SU-DHL-6 (cell line): ENCODE measurements around the gene FREY1.
A peak's percentile ranks its signal among the peaks of the same experiment; 100 is the strongest.

Experiments used
- H2AFZ ChIP-seq: fragments of 200-600 bp; sonication (generic); 2 replicates; pipeline ENCODE4 v1.6.1; 2014; ENCODE audit warnings: low read depth, mild to moderate bottlenecking, moderate library complexity, mixed read lengths, antibody characterized with exemption, low read length; ENCODE audit not compliant: severe bottlenecking
- H3F3A ChIP-seq: fragments of 200-600 bp; shearing (Covaris generic); 2 replicates; pipeline ENCODE4 v1.6.0; 2016; ENCODE audit warnings: antibody characterized with exemption, mild to moderate bottlenecking; ENCODE audit not compliant: insufficient read depth
- H3K27ac ChIP-seq: fragments of 200-600 bp; sonication (generic); 2 replicates; pipeline ENCODE4 v1.5.1; 2016; ENCODE audit warnings: low read depth, mild to moderate bottlenecking, low read length, moderate library complexity, mixed read lengths
- H3K27me3 ChIP-seq: fragments of 200-600 bp; sonication (generic), shearing (Covaris generic); 2 replicates; pipeline ENCODE4 v1.6.0; 2014; ENCODE audit warnings: mild to moderate bottlenecking, low read length
- H3K36me3 ChIP-seq: fragments of 200-600 bp; sonication (generic); 2 replicates; pipeline ENCODE4 v1.6.1; 2014; ENCODE audit warnings: mild to moderate bottlenecking, low read length, mixed read lengths
- H3K4me2 ChIP-seq: fragments of 300-600, 200-600 bp; shearing (Covaris generic), sonication (generic); 2 replicates; pipeline ENCODE4 v1.6.0; 2014; ENCODE audit warnings: low read length, low read depth, mild to moderate bottlenecking; ENCODE audit not compliant: poor library complexity, severe bottlenecking
- H3K4me3 ChIP-seq: fragments of 200-600 bp; sonication (generic); 2 replicates; pipeline ENCODE4 v1.5.1; 2014; ENCODE audit warnings: antibody characterized with exemption, low read length, mild to moderate bottlenecking, mixed read lengths; ENCODE audit not compliant: insufficient read depth, poor library complexity, severe bottlenecking
- H3K79me2 ChIP-seq: fragments of 200-600 bp; sonication (generic); 2 replicates; pipeline ENCODE4 v1.6.1; 2014; ENCODE audit warnings: mild to moderate bottlenecking, low read length, moderate library complexity; ENCODE audit not compliant: insufficient read depth
- H3K9ac ChIP-seq: fragments of 200-600 bp; sonication (generic); 2 replicates; pipeline ENCODE4 v1.7.0; 2014; ENCODE audit warnings: mild to moderate bottlenecking, low read length
- H3K9me2 ChIP-seq: fragments of 200-600 bp; sonication (generic); replicated peaks from 2 replicates; pipeline ENCODE4 v1.6.1; 2014; ENCODE audit warnings: low read length; ENCODE audit not compliant: insufficient read depth
- H3K9me3 ChIP-seq: fragments of 200-600 bp; sonication (generic); 2 replicates; pipeline ENCODE4 v1.6.1; 2014; ENCODE audit warnings: low read length, mixed read lengths; ENCODE audit not compliant: insufficient read depth
- H4K20me1 ChIP-seq: fragments of 200-600 bp; sonication (generic); 2 replicates; pipeline ENCODE4 v1.6.1; 2014; ENCODE audit warnings: low read depth, mild to moderate bottlenecking, antibody characterized with exemption, low read length, moderate library complexity, mixed read lengths
- EZH2phosphoT487 ChIP-seq: fragments of 200-600 bp; sonication (generic), shearing (Covaris generic); conservative IDR thresholded peaks from 2 replicates; pipeline ENCODE4 v1.6.1; 2018; ENCODE audit warnings: mild to moderate bottlenecking, antibody characterized with exemption, low read length, moderate library complexity, mixed read lengths
- TF ChIP-seq, protein P1 (sequence below): fragments of 200-600 bp; sonication (generic); IDR thresholded peaks from one replicate; pipeline ENCODE4 v1.5.1; 2017; ENCODE audit warnings: antibody characterized with exemption, mild to moderate bottlenecking, low read length, moderate library complexity; ENCODE audit not compliant: insufficient read depth, poor library complexity, severe bottlenecking

FREY1 gene

DNA sequence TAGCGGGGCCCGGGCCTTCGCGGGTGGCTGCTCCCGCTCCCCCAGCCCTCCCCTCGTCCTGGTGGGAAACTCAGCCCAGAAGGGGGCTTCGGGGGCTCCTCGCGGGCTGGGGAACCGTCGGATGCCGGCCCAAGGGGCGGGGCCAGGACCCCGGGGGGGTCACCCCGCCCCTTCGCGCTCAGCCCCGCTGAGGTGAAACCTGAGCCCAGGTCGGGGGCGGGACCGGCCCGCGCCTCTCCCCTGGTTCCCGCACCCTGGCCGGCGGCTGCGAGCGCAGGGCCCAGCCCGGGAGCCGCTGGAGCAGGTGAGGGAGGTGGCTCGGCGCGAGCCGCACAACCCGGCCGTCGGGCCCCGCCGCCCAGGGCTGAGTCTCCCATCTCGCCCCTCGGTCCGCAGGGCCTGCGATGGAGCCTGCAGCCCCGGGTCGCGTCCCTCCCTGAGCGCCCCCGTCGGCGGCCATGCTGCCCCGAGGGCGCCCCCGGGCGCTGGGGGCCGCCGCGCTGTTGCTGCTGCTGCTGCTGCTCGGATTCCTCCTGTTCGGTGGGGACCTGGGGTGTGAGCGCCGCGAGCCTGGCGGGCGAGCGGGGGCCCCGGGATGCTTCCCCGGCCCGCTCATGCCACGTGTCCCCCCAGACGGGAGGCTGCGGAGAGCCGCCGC lies 15.5 kb upstream of the FREY1 start, which contains the start of gene LARGE2:
Gene LARGE2, plus strand, starts transcription at position 232 of the 658 bp plus-strand sequence. Its CDS starts 227 bp downstream, at position 459.
- H3K4me3 ChIP-seq: no peak within 1 kb of the TSS
- H3K27ac ChIP-seq: no peak within 1 kb of the TSS
- H2AFZ ChIP-seq: no peak within 1 kb of the TSS
- H3K27me3 ChIP-seq: no peaks in the 10 kb centered on the region
- no peaks in the 10 kb centered on the region for H4K20me1 ChIP-seq
- peaks cover 10% of the 10 kb centered on the region for H3F3A ChIP-seq
- H3K9ac ChIP-seq: no peak within 1 kb of the TSS
- H3K9me2 ChIP-seq: no peaks in the 10 kb centered on the region
- TF ChIP-seq EZH2phosphoT487: no peak
- H3K4me2 ChIP-seq: peak within 1 kb of the TSS; percentile 27
- H3K79me2 ChIP-seq: no peaks in the 10 kb centered on the region
- H3K9me3 ChIP-seq: no peaks in the 10 kb centered on the region
- no peaks in the 10 kb centered on the region for H3K36me3 ChIP-seq

- no peak overlapping the region for H3K9ac ChIP-seq
- H3K9me3 ChIP-seq: no peaks in the 10 kb centered on the region
- no peak overlapping the region for H2AFZ ChIP-seq
- no peak for TF ChIP-seq EZH2phosphoT487
- TF ChIP-seq, protein P1, sequence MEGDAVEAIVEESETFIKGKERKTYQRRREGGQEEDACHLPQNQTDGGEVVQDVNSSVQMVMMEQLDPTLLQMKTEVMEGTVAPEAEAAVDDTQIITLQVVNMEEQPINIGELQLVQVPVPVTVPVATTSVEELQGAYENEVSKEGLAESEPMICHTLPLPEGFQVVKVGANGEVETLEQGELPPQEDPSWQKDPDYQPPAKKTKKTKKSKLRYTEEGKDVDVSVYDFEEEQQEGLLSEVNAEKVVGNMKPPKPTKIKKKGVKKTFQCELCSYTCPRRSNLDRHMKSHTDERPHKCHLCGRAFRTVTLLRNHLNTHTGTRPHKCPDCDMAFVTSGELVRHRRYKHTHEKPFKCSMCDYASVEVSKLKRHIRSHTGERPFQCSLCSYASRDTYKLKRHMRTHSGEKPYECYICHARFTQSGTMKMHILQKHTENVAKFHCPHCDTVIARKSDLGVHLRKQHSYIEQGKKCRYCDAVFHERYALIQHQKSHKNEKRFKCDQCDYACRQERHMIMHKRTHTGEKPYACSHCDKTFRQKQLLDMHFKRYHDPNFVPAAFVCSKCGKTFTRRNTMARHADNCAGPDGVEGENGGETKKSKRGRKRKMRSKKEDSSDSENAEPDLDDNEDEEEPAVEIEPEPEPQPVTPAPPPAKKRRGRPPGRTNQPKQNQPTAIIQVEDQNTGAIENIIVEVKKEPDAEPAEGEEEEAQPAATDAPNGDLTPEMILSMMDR: no peak
- peaks cover 10% of the 10 kb centered on the region for H3F3A ChIP-seq
- peak overlapping the region; percentile 27 for H3K4me2 ChIP-seq
- peaks cover 7% of the 10 kb centered on the region for H3K79me2 ChIP-seq
- no peaks in the 10 kb centered on the region for H3K27me3 ChIP-seq
- H3K27ac ChIP-seq: no peak overlapping the region
- H3K9me2 ChIP-seq: no peaks in the 10 kb centered on the region
- no peaks in the 10 kb centered on the region for H4K20me1 ChIP-seq
- H3K4me3 ChIP-seq: no peak overlapping the region
- no peaks in the 10 kb centered on the region for H3K36me3 ChIP-seq
Measured at GRCh38 chr11:45921561-45922424, 14.7 kb upstream of the FREY1 start.

- Histone ChIP-seq H3K79me2 (peaks cover 15% of the 10 kb centered on the region), H3K27ac (no peak overlapping the region), H3K9me2 (no peaks in the 10 kb centered on the region), H3F3A (peaks cover 10% of the 10 kb centered on the region), H3K4me3 (no peak overlapping the region), H3K9me3 (no peaks in the 10 kb centered on the region), H4K20me1 (no peaks in the 10 kb centered on the region), H2AFZ (no peak overlapping the region), H3K4me2 (no peak overlapping the region), H3K27me3 (no peaks in the 10 kb centered on the region), H3K9ac (no peak overlapping the region), H3K36me3 (no peaks in the 10 kb centered on the region)
- no peak for TF ChIP-seq EZH2phosphoT487
- TF ChIP-seq, protein P1: no peak
Measured at GRCh38 chr11:45920531-45921477, 13.7 kb upstream of the FREY1 start.
